Skeletal muscle tissue (tissue), 4 donors: ENCODE data around the gene PACRG. TPM values are rescaled to one million over a fixed set of nuclear protein-coding genes. Genes with fewer than 3 reads are reported as not detected.
"Not testable (repeated sequence)": the region's sequence is repeated elsewhere in the genome, so short reads cannot be mapped to it uniquely, and the experiment has no call there.

Source experiments
- H3K27ac ChIP-seq: one replicate; pipeline ENCODE4 v1.7.0; 2013; ENCODE audit warnings: mild to moderate bottlenecking, low read depth, low read length, inconsistent platforms
- H3K27me3 ChIP-seq, 3 donors: one replicate each; pipeline ENCODE4 v1.7.0; 2013; ENCODE audit warnings: low read length in 3 of 3; ENCODE audit not compliant: control insufficient read depth in 3 of 3, insufficient read depth in 3 of 3
- H3K36me3 ChIP-seq, 3 donors: one replicate each; pipeline ENCODE4 v1.7.0; 2013; ENCODE audit warnings: low read length in 3 of 3; ENCODE audit not compliant: control insufficient read depth in 3 of 3, insufficient read depth in 3 of 3
- H3K4me1 ChIP-seq, 3 donors: one replicate each; pipeline ENCODE4 v1.7.0; 2013; ENCODE audit warnings: low read length in 3 of 3, mild to moderate bottlenecking in 3 of 3; ENCODE audit not compliant: control insufficient read depth in 3 of 3, insufficient read depth in 3 of 3
- H3K4me3 ChIP-seq, 3 donors: one replicate each; pipeline ENCODE4 v1.7.0; 2013; ENCODE audit warnings: low read length in 3 of 3
- H3K9ac ChIP-seq, 3 donors: one replicate each; pipeline ENCODE4 v1.7.0; 2013; ENCODE audit warnings: low read length in 3 of 3, mild to moderate bottlenecking in 3 of 3, moderate library complexity in 2 of 3, low read depth in 1 of 3
- H3K9me3 ChIP-seq, 3 donors: one replicate each; pipeline ENCODE4 v1.7.0; 2013; ENCODE audit warnings: low read length in 3 of 3; ENCODE audit not compliant: control insufficient read depth in 3 of 3
- total RNA-seq: library from RNA; depleted of rRNA; stranded (reverse); fragments of >200 nt; gene quantifications from one replicate; pipeline ENCODE4 v1.2.3, GENCODE V29; 2014
- donor health status: Osteomylitis.

Gene PACRG
- total RNA-seq, 1 donor from 2014 or later: 1.0 TPM

DNA sequence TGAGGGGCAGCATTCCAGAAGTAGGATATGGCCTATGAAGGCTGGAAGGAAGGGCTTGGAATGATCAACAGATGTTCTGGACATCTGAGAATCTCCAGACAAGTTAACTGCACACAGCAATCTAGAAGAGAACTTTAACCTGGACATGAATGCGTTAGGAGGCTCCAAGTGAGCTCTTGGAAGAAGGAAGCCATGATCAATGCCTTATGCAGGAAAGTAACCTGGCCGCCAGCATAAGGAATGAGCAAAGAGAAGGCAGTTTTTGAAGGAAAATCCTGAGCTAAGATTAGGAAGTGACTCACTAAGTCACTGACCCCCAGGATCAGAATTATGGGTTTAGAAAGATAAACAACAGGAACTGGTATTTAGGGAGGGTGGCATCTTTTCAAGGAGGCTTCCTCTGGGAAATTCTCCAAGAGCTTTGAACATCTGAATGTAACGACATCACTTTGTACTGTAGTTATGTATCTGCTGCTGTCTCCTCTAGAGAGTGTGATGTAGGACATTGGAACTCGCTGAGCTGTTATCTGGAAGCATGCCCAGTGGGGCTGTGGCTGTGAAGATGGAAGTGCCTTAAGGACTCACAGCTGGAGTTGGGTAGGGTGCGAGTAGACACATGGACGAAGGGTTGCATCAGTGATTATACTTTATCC is 236.8 kb downstream of the PACRG start:
- H3K27ac ChIP-seq: no peak overlapping the region
- H3K36me3 ChIP-seq: no peaks in the 10 kb centered on the region
- H3K9me3 ChIP-seq: no peaks in the 10 kb centered on the region
- no peak overlapping the region for H3K4me3 ChIP-seq
- H3K4me1 ChIP-seq: no peaks in the 10 kb centered on the region
- no peak overlapping the region for H3K9ac ChIP-seq
- H3K27me3 ChIP-seq: no peaks in the 10 kb centered on the region

DNA sequence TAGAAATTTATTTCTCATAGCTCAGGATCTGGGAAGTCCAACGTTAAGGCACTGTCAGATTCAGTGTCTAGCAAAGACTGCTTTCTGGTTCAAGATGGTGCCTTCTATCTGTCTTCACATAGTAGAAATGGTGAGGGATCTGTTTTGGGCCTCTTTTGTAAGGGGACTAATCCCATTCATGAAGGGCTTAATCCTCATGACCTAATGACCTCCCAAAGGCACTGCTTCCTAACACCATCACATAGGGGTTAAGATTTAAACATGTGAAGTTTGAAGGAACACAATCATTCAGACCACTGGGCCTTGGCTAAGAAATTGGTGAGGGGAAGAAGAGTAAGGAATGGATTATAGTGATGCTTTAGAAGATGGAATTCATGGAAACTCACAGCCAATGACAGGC is 237.6 kb downstream of the PACRG start:
- Histone ChIP-seq H3K27me3 (no peaks in the 10 kb centered on the region), H3K4me3 (no peak overlapping the region), H3K4me1 (no peaks in the 10 kb centered on the region), H3K36me3 (no peaks in the 10 kb centered on the region), H3K27ac (no peak overlapping the region), H3K9ac (no peak overlapping the region), H3K9me3 (no peaks in the 10 kb centered on the region)

- Histone ChIP-seq H3K4me1 (peaks cover 4 to 6% (median 4%) of the 10 kb centered on the region in 3 donors), H3K27ac (no peak overlapping the region), H3K4me3 (no peak overlapping the region), H3K9ac (no peak overlapping the region), H3K9me3 (no peaks in the 10 kb centered on the region), H3K36me3 (no peaks in the 10 kb centered on the region), H3K27me3 (no peaks in the 10 kb centered on the region)
Observed at GRCh38 chr6:162970246-162970645, 242.5 kb downstream of the PACRG start.

DNA sequence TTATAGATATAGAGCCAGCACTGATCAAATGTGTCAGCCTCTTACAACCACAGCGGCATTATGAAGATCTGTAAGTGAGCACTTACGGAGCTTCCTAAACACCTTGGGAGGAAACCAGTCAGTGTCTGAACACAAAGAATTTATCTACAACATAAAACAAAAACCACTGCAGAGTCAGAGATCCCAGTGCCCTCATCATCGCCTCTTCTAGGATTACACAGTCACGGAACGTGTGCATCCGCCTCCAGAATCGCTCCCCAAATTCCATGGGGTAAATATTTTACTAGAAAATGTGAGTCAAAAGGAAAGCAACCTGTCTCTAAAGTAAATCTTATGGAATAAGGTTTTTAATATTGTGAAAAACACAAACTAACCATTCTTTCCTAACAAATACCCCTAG is 243.6 kb downstream of the PACRG start:
- H3K36me3 ChIP-seq: no peaks in the 10 kb centered on the region
- H3K9ac ChIP-seq: no peak overlapping the region
- H3K4me3 ChIP-seq: no peak overlapping the region
- peaks cover 4 to 6% (median 4%) of the 10 kb centered on the region in 3 donors for H3K4me1 ChIP-seq
- H3K9me3 ChIP-seq: no peaks in the 10 kb centered on the region
- H3K27me3 ChIP-seq: no peaks in the 10 kb centered on the region
- H3K27ac ChIP-seq: no peak overlapping the region

DNA sequence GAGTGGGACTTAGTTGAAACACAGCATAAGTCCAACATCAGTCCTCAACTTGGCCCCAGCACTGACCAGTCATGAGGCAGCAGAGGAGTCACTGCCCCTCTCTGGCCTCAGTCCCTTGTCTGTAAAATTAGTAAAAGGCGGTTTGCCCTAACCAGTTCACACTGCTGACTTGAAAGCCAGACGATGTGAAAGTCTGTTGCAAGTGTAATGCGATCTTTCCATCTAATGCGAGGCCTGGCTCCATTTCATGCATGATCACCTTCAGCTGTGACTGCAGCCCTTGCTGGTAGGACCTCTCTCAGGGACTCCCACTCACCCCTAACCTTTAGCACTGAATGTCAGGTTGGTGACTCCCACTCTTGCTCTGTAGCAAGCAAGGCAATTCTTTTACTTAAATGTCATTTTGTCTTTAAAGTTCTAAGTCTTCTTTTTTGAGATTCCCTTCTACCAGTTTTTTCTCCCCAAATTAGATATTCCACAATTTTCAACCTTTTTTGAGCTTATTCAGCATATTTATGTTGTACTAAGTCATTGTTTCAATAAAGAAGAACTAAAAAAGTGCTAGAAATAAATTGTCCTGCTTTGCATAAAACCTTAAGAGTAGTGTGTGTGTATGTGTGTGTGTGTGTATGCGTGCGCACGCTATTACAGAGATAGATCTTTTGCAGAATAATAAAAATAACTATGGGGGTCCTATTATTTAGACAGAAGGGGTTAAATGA is 245.5 kb downstream of the PACRG start:
- Histone ChIP-seq H3K4me3 (peak overlapping the region in 1 of 3 donors; percentile 2), H3K4me1 (peaks cover 4 to 6% (median 4%) of the 10 kb centered on the region in 3 donors), H3K9me3 (no peaks in the 10 kb centered on the region), H3K36me3 (no peaks in the 10 kb centered on the region), H3K27me3 (no peaks in the 10 kb centered on the region), H3K9ac (no peak overlapping the region), H3K27ac (peak overlapping the region; percentile 57)

- peak overlapping the region; percentile 57 for H3K27ac ChIP-seq
- H3K4me3 ChIP-seq: no peak overlapping the region
Observed at GRCh38 chr6:162973980-162974379, 246.2 kb downstream of the PACRG start.

GRCh38 chr6:162974685-162975084 is 246.9 kb downstream of the PACRG start:
- H3K36me3 ChIP-seq: no peaks in the 10 kb centered on the region
- H3K27me3 ChIP-seq: no peaks in the 10 kb centered on the region
- H3K4me3 ChIP-seq: no peak overlapping the region
- H3K9me3 ChIP-seq: no peaks in the 10 kb centered on the region
- peaks cover 4 to 6% (median 4%) of the 10 kb centered on the region in 3 donors for H3K4me1 ChIP-seq
- H3K9ac ChIP-seq: no peak overlapping the region
- H3K27ac ChIP-seq: peak overlapping the region; percentile 57

More at GRCh38 chr6:162973980-162974379, 246.2 kb downstream of the PACRG start:
- H3K4me1 ChIP-seq: peaks cover 4 to 6% (median 4%) of the 10 kb centered on the region in 3 donors
- no peaks in the 10 kb centered on the region for H3K9me3 ChIP-seq
- no peaks in the 10 kb centered on the region for H3K36me3 ChIP-seq
- H3K27me3 ChIP-seq: no peaks in the 10 kb centered on the region
- no peak overlapping the region for H3K9ac ChIP-seq

DNA sequence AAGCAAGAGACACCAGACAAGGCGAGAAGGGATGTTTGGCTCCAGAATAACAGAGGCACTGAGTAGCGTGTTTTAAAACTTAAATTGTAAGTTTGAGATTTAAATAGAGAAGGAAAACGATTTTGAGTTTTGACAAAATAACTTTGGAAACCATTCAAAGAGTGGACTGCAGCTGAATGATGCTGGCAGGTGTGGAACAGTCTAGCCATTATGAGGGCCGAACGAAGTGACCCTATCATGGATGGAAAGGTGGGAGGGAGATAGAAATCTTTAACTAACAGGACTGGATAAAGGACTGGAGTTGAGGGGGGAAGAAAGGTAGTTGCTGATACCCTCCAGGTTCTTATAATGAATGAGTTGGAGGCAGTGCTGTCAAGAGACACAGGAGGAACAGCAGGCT is 248.4 kb downstream of the PACRG start:
- no peak overlapping the region for H3K27ac ChIP-seq

DNA sequence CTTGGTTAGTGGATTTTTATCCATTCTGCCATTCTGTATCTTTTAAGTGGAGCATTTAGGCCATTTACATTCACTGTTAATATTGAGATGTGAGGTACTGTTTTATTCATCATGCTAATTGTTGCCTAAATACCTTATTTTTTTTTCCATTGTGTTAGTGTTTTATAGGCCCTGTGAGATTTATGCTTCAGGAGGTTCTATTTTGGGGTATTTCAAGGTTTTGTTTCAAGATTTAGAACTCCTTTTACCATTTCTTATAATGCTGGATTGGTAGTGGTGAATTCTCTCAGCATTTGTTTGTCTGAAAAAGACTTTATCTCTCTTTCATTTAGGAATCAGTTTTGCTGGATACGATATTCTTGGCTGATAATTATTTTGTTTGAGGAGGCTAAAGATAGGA is 255.5 kb downstream of the PACRG start:
- not testable (repeated sequence) for H3K4me3 ChIP-seq, H3K4me1 ChIP-seq, H3K36me3 ChIP-seq, H3K9me3 ChIP-seq, H3K27me3 ChIP-seq, H3K27ac ChIP-seq, H3K9ac ChIP-seq

More for the DNA sequence above, 248.4 kb downstream of the PACRG start:
- no peak overlapping the region for H3K4me3 ChIP-seq
- no peak overlapping the region for H3K9ac ChIP-seq
- H3K27me3 ChIP-seq: no peaks in the 10 kb centered on the region
- H3K36me3 ChIP-seq: no peaks in the 10 kb centered on the region
- no peaks in the 10 kb centered on the region for H3K9me3 ChIP-seq
- peaks cover 4 to 6% (median 4%) of the 10 kb centered on the region in 3 donors for H3K4me1 ChIP-seq

DNA sequence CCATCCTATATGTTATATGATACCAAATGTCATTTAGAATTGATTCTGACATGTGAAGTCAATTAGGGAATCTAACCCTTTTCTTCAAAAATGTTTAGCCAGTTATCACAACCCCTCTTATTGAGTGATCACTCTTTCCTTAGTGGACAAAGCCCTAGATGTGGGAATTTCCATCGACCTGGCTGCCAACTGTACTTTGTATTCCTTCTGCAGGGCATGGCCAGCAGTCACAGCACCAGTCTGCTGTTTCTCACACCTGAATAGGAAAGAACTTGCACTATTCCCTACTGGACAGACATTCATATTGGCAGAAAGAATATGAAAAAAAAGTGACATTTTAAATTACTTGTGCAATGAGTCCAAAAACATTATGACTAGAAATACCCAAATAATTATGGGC is 271.0 kb downstream of the PACRG start:
- no peaks in the 10 kb centered on the region for H3K9me3 ChIP-seq
- no peaks in the 10 kb centered on the region for H3K27me3 ChIP-seq
- no peak overlapping the region for H3K27ac ChIP-seq
- H3K36me3 ChIP-seq: no peaks in the 10 kb centered on the region
- H3K4me3 ChIP-seq: no peak overlapping the region
- H3K4me1 ChIP-seq: no peaks in the 10 kb centered on the region
- H3K9ac ChIP-seq: no peak overlapping the region
